ENCODE measurements around the gene ITPR1. TPM values are rescaled to one million over a fixed set of nuclear protein-coding genes. Genes with fewer than 3 reads are reported as not detected.

The ITPR1 gene
- polyA plus RNA-seq, 2 of the 4 experiments (the other 2 are of a cell fraction), result 2.8 to 9.6 TPM

DNA sequence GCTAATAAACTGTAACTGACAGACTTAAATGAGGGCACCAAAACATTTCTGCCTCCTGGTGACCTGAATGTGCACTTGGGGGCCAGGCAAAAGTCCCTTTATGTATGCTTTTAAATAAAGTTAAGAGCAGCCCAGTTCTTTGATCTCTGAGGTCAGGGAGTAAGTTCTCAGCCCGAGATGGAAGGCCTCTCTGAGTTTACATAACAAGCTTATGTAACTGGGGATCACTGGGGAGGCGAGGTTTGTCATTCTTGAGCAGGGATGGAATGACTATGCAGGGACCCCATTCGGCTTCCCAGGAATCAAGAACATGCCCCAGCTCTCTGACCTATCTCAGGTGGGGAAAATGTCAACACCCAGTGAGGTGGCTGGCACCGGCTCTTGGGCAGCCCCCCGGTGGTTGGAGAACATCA, 287.4 kb downstream of the ITPR1 start:
- Histone ChIP-seq H3K4me1 (peaks cover 15% of the 10 kb centered on the region), H3K27ac (no peak overlapping the region), H3K4me3 (no peak overlapping the region), H3K4me2 (no peak overlapping the region), H3K9me3 (no peaks in the 10 kb centered on the region)
- no peak for FAIRE-seq
- no peak for TF ChIP-seq FOXS1 (CRISPR knock-in tag; IDR thresholded peaks at IDR 0.05)
- TF ChIP-seq NPAS2 (CRISPR knock-in tag; IDR thresholded peaks at IDR 0.05; ENCODE audit: borderline replicate concordance), result no peak
- TF ChIP-seq, protein P1, sequence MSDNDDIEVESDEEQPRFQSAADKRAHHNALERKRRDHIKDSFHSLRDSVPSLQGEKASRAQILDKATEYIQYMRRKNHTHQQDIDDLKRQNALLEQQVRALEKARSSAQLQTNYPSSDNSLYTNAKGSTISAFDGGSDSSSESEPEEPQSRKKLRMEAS (IDR thresholded peaks at IDR 0.05), result no peak
- no peak for TF ChIP-seq CHD4 (IDR thresholded peaks at IDR 0.05; ENCODE audit: borderline replicate concordance)
- TF ChIP-seq, protein P2, sequence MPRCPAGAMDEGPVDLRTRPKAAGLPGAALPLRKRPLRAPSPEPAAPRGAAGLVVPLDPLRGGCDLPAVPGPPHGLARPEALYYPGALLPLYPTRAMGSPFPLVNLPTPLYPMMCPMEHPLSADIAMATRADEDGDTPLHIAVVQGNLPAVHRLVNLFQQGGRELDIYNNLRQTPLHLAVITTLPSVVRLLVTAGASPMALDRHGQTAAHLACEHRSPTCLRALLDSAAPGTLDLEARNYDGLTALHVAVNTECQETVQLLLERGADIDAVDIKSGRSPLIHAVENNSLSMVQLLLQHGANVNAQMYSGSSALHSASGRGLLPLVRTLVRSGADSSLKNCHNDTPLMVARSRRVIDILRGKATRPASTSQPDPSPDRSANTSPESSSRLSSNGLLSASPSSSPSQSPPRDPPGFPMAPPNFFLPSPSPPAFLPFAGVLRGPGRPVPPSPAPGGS (IDR thresholded peaks at IDR 0.05), result no peak
- TF ChIP-seq RFX5 (IDR thresholded peaks at IDR 0.05), result no peak
- no peak for TF ChIP-seq POLR2AphosphoS2 (conservative IDR thresholded peaks at IDR 0.05; ENCODE audit: low read length)
- ATAC-seq, result no peak
- ChIA-PET POLR2A (interaction anchor here (1.3 kb wide), 1 partner anchor 36 kb away, joined by 3 read pairs; no protein-coding TSS in a partner anchor), CTCF (interaction anchor here (1.1 kb wide), 1 partner anchor 11 kb away, joined by 3 read pairs; no protein-coding TSS in a partner anchor)
- DNase-seq (ENCODE audit: low read depth in 1 of 2, low spot score in 1 of 2), result no peak
- WGBS (ENCODE audit: missing lambda C conversion rate), result 71% methylated on average over 4 of the region's 5 CpGs

DNA sequence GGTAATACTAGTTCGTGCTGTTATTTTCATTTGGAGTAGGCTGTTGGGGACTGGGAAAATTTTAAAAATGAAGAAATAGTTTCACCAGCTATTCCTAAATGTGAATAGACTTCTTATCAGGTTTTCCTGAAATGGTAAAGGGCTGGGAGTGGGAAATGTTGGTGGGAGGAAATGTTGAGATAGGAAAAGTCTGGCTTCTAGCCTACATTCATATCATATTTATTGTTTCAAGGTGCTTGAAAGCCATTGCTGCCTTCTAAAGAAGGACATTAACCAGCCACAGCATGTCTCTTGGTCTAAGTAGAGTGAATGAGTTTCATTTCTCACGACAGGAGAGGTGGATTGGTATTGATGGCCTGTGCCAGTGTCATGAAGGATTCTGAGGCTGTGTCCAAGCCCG, 288.9 kb downstream of the ITPR1 start:
- no peak overlapping the region for H3K4me3 ChIP-seq
- H3K4me2 ChIP-seq, result no peak overlapping the region
- CTCF ChIA-PET, result no interaction called here
- 88% methylated on average over 3 of the region's 3 CpGs for WGBS (ENCODE audit: missing lambda C conversion rate)
- FAIRE-seq (no peak), ATAC-seq (no peak), DNase-seq (ENCODE audit: low read depth in 1 of 2, low spot score in 1 of 2) (no peak)
- no peak for TF ChIP-seq MYC (IDR thresholded peaks at IDR 0.05; ENCODE audit: borderline replicate concordance, low read length)
- TF ChIP-seq HOXA7 (CRISPR knock-in tag; IDR thresholded peaks at IDR 0.05), result no peak
- POLR2A ChIA-PET, result no interaction called here
- H3K27ac ChIP-seq, result no peak overlapping the region
- peaks cover 8% of the 10 kb centered on the region for H3K4me1 ChIP-seq
- no peaks in the 10 kb centered on the region for H3K9me3 ChIP-seq

DNA sequence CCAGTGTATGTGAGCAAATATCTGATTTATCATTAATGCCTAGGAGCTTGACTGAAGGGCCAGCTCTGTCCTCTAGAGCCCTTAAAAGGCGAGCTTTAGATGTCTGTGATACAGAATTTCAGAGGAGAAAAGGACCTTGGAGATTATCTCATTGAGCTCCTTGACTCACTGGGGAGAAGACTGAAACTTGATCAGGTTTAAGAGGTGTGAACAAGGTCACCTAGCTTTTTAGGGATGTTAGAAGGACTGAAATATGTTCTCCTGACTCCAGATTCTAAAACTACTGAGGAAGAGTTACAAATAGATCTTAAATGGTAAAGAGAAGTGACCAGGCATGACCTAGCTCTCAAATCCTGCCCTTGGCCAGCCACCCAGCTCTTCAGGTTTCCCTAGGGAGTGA, 292.4 kb downstream of the ITPR1 start:
- Histone ChIP-seq H3K4me1 (no peaks in the 10 kb centered on the region), H3K27ac (no peak overlapping the region), H3K4me3 (no peak overlapping the region), H3K4me2 (no peak overlapping the region), H3K9me3 (no peaks in the 10 kb centered on the region)
- 86% methylated on average over 1 of the region's 1 CpG for WGBS (ENCODE audit: missing lambda C conversion rate)
- TF ChIP-seq, protein P3, sequence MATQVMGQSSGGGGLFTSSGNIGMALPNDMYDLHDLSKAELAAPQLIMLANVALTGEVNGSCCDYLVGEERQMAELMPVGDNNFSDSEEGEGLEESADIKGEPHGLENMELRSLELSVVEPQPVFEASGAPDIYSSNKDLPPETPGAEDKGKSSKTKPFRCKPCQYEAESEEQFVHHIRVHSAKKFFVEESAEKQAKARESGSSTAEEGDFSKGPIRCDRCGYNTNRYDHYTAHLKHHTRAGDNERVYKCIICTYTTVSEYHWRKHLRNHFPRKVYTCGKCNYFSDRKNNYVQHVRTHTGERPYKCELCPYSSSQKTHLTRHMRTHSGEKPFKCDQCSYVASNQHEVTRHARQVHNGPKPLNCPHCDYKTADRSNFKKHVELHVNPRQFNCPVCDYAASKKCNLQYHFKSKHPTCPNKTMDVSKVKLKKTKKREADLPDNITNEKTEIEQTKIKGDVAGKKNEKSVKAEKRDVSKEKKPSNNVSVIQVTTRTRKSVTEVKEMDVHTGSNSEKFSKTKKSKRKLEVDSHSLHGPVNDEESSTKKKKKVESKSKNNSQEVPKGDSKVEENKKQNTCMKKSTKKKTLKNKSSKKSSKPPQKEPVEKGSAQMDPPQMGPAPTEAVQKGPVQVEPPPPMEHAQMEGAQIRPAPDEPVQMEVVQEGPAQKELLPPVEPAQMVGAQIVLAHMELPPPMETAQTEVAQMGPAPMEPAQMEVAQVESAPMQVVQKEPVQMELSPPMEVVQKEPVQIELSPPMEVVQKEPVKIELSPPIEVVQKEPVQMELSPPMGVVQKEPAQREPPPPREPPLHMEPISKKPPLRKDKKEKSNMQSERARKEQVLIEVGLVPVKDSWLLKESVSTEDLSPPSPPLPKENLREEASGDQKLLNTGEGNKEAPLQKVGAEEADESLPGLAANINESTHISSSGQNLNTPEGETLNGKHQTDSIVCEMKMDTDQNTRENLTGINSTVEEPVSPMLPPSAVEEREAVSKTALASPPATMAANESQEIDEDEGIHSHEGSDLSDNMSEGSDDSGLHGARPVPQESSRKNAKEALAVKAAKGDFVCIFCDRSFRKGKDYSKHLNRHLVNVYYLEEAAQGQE (IDR thresholded peaks at IDR 0.05), result no peak
- TF ChIP-seq NR3C1 (IDR thresholded peaks at IDR 0.05) (no peak), EHMT2 (IDR thresholded peaks at IDR 0.05; ENCODE audit: low read depth) (no peak), BHLHE40 (IDR thresholded peaks at IDR 0.05; ENCODE audit: low read depth, low read length) (no peak), TFCP2L1 (CRISPR knock-in tag; IDR thresholded peaks at IDR 0.05) (no peak), ESRRA (IDR thresholded peaks at IDR 0.05; ENCODE audit: borderline replicate concordance, low read length) (no peak), SMC3 (IDR thresholded peaks at IDR 0.05) (no peak), ZSCAN20 (CRISPR knock-in tag; IDR thresholded peaks at IDR 0.05) (no peak), EHF (CRISPR knock-in tag; IDR thresholded peaks at IDR 0.05) (no peak), HOXA7 (CRISPR knock-in tag; IDR thresholded peaks at IDR 0.05) (no peak), FOSL2 (IDR thresholded peaks at IDR 0.05) (no peak), FOSL2 (CRISPR knock-in tag; IDR thresholded peaks at IDR 0.05) (no peak)
- TF ChIP-seq, protein P2 (IDR thresholded peaks at IDR 0.05), result no peak
- TF ChIP-seq, protein P4, sequence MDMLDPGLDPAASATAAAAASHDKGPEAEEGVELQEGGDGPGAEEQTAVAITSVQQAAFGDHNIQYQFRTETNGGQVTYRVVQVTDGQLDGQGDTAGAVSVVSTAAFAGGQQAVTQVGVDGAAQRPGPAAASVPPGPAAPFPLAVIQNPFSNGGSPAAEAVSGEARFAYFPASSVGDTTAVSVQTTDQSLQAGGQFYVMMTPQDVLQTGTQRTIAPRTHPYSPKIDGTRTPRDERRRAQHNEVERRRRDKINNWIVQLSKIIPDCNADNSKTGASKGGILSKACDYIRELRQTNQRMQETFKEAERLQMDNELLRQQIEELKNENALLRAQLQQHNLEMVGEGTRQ (IDR thresholded peaks at IDR 0.05), result no peak
- ChIA-PET POLR2A (no interaction called here), CTCF (no interaction called here)
- FAIRE-seq (no peak), ATAC-seq (no peak), DNase-seq (ENCODE audit: low read depth in 1 of 2, low spot score in 1 of 2) (no peak)
